GM20000 (cell line): Measurements from ENCODE around the gene PCDH1.

ENCODE experiments used
- DNase-seq: peaks from one replicate; pipeline ENCODE4 v3.0.0; 2012; ENCODE audit warnings: low spot score
- CTCF ChIP-seq: IDR thresholded peaks from 2 replicates; pipeline ENCODE4 v1.5.1; 2012; ENCODE audit warnings: mild to moderate bottlenecking, control low read depth; ENCODE audit errors: extremely low read depth, missing control alignments

Gene PCDH1

GRCh38 chr5:141850244-141850768 is 27.9 kb downstream of the PCDH1 start:
- peak; percentile 67 for DNase-seq

DNA sequence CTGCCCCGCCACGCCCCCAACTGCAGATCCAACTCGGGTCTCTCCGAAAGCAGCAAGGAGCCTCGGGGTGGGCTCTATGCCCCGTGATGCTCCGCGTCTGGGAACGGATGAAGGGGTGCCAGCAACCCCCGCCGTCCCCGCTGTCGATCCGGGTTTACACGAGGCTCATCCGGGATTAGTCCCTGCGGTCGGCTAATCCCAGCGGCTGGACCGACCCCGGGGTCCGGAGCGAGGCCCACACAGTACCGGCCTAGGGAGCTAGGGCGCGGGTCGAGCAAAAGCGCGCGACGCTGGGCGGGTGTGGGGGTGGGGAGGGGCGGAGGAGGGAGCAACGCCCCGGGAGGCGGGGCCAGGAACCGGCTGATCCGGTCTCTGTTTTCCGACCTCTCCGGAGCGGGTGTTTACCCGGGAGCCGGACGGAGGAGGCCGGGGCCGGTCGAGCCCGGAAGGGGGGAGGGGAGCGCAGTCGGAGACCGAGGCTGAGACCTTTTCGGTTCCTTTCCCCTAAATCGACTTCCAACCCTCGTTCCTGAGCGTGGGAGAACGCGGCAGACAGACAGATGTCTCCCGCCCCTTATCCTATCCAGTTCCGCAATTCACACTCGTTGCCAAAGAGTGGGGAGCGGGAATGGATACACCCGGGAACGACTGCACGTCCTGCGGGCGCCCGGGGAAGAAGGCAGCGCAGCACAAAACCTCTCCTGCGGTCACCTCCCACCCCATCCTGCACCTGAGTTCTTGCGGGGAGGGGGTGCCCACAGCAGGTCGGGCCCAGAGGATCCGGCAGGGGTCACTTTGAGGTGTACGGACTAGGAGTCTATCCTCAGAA is 28.6 kb downstream of the PCDH1 start:
- peak; percentile 90 for DNase-seq
- no peak for TF ChIP-seq CTCF

More at GRCh38 chr5:141850244-141850768, 27.9 kb downstream of the PCDH1 start:
- TF ChIP-seq CTCF, result no peak

GRCh38 chr5:141848744-141849414 is 29.3 kb downstream of the PCDH1 start:
- peak; percentile 45 for DNase-seq
- no peak for TF ChIP-seq CTCF

GRCh38 chr5:141846031-141846430 is 32.2 kb downstream of the PCDH1 start:
- no peak for DNase-seq
- TF ChIP-seq CTCF, result no peak

- TF ChIP-seq CTCF, result no peak
- no peak for DNase-seq
These were observed 32.8 kb downstream of the PCDH1 start for GRCh38 chr5:141845371-141845851.

DNA sequence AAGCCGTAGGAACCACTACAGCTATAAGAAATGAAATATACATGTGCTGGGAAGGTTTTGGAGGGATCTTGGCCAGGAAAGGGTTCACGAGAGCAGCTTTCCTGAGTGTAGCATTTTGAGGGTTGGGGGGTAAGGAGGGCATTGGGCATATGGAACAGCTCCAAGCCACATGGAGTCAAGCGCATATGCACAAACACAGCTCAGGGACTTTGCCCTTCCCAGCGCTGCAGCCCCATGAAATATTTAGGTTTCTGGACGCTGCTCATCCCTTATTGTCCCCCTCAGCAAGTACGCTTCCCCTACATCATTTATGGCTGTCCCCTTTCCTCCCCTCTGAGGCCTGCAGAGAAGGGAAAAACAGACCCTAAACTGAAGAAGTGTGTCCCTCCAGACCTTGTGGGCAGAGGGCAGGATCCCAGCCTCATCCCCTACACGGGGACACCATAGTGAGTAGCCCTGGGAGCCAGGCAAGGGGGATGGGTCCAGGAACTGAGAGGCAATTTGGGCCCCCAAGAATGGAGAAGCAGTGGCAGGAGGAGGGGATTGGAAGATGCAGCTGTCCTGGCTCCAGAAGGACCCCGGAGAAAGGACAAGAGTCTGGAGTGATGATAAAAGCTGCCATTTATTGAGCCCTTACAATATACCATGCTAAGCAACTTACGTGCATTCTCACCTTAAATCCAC is 33.7 kb downstream of the PCDH1 start:
- TF ChIP-seq CTCF, result no peak
- DNase-seq, result no peak
